Astrocyte of the hippocampus (primary cell): ENCODE measurements around the gene KMT2E.
"Not testable (repeated sequence)": the region's sequence is repeated elsewhere in the genome, so short reads cannot be mapped to it uniquely, and the experiment has no call there.

Source experiments
- DNase-seq: peaks from one replicate; pipeline ENCODE4 v3.0.0; 2011; ENCODE audit warnings: low read depth, low spot score

KMT2E gene

DNA sequence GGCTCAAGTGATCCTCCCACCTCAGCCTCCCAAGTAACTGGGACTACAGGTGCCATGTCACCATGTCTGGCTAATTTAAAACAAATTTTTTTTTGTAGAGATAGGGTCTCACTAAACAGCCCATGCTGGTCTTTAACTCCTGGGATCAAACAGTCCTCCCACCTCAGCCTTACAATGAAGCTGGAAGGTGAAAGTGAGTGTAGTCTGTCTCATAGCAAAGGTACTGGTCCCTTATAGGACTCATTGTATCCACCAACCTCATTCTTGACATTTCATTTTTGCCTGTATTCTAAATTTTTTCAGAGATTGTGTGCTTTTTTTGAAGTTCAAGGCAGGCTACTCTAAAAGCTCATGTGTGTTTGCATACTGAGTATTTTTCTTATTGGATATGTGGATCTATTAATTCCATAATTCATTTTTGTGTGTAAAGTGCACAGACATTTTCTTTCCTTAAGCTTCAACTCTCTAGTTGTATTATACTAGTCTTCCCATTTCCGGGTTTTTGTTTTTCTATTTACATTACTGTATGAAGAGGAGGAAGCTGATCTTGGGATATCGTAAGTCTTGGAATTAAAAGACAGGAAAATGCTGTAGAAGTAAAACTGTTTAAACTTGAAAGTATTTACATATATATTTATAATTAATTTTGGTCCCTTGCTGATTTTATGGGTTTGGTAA lies 13.3 kb downstream of the KMT2E start:
- no peak for DNase-seq

DNA sequence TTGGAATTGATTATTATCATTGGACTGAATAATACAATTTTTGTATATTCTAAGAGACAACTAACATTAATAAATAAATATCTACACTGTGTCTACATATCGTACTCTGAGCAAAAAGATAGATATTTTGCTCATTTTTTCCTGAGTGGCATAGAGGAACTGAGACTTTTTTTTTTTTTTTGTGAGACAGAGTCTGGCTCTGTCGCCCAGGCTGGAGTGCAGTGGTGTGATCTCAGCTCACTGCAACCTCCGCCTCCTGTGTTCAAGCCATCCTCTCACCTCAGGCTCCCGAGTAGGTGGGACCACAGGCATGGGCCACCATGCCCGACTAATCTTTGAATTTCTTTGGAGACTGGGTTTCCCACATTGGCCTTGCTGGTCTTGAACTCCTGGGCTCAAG lies 14.0 kb downstream of the KMT2E start:
- no peak for DNase-seq

GRCh38 chr7:105028941-105029340 lies 14.9 kb downstream of the KMT2E start:
- DNase-seq = not testable (repeated sequence)

DNA sequence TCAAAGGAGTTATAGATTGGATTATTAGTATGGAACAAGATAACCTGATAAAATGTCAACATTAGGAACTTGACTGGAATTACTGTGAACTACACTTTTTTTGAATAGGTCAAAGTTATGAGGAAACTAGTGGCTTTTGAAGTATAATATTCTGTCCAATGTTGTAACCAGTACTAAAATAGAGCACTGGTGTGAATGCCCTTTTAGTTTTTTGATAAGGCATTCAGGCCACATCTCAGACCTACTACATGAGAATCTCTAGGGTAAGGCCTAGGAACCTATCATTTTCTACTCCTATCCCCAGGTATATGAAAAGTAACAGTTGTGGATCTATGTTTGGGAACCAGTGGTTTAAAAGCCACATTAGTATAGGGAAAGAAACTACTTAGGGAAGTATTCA lies 16.4 kb downstream of the KMT2E start:
- DNase-seq = no peak

DNA sequence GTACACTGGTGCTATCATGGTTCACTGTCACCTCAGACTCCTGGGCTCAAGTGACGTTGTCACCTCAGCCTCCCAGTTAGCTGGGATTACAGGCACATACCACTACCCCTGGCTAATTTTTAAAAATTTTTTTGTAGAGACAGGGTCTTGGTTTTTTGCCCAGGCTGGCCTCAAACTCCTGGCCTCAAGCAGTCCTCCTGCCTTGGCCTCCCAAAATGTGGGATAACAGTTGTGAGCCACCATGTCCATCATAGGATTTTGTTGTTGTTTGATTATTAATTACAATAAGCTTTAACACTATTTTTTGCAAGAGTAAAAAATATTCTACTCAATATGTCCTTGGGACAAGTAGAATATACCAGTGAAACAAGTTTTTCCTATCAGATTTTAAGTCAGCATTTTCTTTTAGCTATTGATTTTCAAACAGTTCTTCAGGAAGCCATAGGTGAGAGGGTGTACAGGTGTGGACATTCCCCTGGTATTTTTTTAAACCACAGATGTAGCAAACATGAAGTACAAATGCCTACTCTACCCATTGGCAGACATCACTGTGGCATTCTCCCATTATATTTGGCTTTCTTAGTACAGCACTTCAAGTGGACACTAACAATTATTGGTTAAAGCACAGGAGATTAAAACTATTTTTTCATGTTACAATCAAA lies 18.7 kb downstream of the KMT2E start:
- DNase-seq = no peak

DNA sequence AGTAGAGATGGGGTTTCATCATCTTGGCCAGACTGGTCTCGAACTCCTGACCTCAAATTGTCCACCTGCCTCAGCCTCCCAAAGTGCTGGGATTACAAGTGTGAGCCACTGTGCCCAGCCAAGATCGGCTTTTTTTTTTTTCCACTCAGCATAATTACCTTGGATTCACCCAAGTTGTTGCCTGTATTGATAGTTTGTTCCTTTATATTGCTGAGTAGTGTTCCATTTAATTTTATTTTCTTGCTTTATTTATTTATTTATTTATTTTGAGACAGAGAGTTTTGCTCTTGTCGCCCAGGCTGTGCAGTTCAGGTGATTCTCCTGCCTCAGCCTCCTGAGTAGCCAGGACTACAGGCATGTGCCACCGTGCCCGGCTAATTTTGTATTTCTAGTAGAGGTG lies 21.3 kb downstream of the KMT2E start:
- DNase-seq = no peak

GRCh38 chr7:105036217-105037168 lies 22.5 kb downstream of the KMT2E start:
- no peak for DNase-seq

DNA sequence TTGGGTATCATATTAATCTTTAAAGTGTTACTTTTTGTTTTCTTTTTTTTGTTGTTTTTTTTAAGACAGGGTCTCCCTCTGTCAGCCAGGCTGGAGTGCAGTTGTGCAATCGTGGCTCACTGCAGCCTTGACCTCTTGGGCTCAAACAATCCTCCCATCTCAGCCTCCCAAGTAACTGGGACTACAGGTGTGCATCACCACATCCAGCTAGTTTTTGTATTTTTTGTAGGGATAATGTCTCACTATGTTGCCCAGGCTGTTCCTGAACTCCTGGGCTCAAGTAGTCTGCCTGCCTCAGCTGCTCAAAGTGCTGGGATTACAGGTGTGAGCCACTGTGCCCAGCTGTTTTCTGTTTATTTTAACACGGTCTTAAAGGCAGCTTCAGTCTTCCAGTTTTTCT lies 23.3 kb downstream of the KMT2E start:
- no peak for DNase-seq

- DNase-seq = no peak
Measured at GRCh38 chr7:105044449-105045070, 30.6 kb downstream of the KMT2E start.

- peak; percentile 67 for DNase-seq
Measured at GRCh38 chr7:105046414-105046813, 32.4 kb downstream of the KMT2E start.

DNA sequence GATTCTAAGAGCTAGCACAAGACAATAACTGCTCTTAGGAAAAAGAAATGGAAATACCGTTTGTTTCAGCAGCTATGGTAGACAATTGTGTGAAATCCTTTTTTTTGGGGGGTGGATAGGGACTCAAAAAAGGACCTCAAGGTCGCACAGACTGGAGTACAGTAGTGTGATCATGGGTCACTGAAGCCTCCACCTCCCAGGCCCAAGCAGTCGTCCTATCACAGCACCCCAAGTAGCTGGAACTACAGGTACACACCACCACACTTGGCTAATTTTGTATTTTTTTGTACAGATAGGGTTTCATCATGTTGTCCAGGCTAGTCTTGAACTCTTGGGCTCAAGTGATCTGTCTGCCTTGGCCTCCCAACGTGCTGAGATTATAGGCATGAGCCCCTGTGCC lies 33.9 kb downstream of the KMT2E start:
- no peak for DNase-seq

DNA sequence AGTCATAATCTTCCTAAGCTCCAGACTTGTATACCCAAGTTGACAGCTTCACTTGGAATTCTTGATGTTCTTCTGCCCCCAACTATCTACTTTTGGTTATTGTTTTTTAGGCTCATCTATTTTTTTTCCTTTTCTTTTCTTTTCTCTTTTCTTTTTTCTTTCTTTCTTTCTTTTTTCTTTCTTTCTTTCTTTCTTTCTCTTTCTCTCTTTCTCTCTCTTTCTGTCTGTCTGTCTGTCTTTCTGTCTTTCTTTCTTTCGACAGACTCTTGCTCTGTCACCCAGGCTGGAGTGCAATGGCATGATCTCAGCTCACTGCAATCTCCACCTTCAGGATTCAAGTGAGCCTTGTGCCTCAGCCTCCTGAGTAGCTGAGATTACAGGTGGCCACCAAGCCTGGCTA lies 36.5 kb downstream of the KMT2E start:
- DNase-seq = no peak

DNA sequence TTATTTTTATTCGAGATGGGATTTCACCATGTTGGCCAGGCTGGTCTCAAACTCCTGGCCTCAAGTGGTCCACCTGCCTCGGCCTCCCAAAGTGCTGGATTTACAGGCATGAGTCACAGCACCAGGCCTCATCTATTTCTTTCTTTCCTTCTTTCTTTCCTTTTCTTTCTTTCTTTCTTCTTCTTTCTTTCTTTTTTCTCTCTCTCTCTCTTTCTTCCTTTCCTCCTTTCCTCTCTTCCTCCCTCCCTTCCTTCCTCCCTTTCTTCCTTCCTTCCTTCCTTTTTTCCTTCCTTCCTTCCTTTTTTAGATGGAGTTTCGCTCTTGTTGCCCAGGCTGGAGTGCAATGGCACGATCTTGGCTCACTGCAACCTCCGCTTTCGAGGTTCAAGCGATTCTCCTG lies 36.9 kb downstream of the KMT2E start:
- not testable (repeated sequence) for DNase-seq

GRCh38 chr7:105055084-105055483 lies 41.1 kb downstream of the KMT2E start:
- DNase-seq = no peak

DNA sequence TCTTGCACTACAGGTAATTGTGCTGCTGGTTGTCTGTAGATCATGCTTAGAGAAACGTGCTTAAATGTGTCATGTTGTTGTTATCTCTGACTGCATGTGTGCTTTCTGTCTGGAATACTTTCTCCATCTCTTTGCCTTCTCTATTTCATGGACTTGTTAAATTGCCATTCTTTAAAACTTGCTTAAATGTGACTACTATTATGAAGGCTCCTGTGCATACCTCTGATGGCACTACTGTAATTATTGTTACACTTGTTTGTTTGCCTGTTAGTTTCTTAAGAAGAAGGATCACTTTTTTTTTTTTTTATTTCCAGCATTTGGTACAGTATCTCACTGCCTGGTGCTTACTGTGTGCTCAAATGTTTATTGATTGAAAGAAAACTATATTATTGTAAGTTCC lies 41.6 kb downstream of the KMT2E start:
- no peak for DNase-seq

DNA sequence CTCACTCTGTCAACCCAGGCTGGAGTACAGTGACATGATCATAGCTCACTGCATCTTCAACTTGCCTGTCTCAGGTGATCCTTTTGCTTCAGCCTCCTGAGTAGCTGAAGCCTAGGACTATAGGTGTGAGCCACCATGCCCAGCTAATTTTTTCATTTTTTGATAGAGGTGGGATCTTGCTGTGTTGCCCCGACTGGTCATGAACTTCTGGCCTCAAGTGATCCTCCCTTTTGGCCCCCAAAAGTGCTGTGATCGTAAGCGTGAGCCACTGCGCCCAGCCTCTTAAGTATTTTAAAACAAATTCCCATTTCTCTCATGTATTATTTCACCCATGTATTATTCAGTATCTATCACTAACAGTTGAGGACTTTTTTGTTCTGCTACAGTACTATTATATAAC lies 43.5 kb downstream of the KMT2E start:
- no peak for DNase-seq

- no peak for DNase-seq
Measured at GRCh38 chr7:105060437-105060836, 46.4 kb downstream of the KMT2E start.

- DNase-seq = no peak
Measured at GRCh38 chr7:105060923-105061322, 46.9 kb downstream of the KMT2E start.

DNA sequence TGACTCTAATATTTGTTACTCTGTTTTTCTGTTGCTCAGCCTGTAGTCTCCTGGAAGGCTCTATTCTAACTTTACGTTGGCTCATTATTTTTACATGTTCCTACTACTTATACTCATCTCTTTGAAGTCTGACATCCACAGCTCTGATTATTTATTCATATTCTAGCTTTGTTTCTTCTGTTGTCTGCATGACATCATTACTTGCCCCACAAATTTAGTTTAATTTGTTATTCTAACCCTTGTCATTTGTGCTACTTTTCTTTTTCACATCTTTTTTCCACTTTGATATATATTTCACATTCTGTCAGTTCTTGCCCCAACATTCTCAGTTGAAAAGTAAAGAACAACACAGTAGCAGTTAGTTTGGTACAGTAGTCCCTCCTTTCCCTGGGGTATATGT lies 51.1 kb downstream of the KMT2E start:
- no peak for DNase-seq

DNA sequence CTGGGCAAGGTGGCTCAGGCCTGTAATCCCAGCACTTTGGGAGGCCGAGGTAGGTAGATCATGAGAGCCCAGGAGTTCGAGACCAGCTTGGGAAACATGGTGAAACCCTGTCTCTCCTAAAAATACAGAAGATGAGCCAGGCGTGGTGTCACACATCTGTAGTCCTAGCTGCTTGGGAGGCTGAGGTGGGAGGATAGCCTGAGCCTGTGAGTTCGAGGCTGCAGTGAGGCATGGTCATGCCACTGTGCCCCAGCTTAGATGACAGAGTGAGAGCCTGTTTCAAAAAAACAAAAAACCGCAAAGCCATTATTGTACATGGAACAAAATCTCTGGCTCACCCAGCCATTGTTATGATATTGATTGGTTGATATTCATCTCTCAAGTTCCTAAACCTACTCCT lies 53.7 kb downstream of the KMT2E start:
- no peak for DNase-seq

GRCh38 chr7:105068886-105069285 lies 54.9 kb downstream of the KMT2E start:
- DNase-seq = no peak

- no peak for DNase-seq
Measured at GRCh38 chr7:105073143-105073542, 59.1 kb downstream of the KMT2E start.
